ENCODE measurements around the gene COL18A1.

GRCh38 chr21:45544449-45545235 lies 139.7 kb downstream of the COL18A1 start:
- TF ChIP-seq CTCF (IDR thresholded peaks at IDR 0.05; ENCODE audit: low read depth, low read length) = no peak
- no peak for TF ChIP-seq MAX (IDR thresholded peaks at IDR 0.05; ENCODE audit: low read depth, low read length)

All from NB4 (cell line).